Skin of body (tissue), 2 donors: ENCODE measurements around the gene TEDC1. TPM values are rescaled to one million over a fixed set of nuclear protein-coding genes. Genes with fewer than 3 reads are reported as not detected.

Source experiments
- DNase-seq: peaks from one replicate; lab custom pipeline; 2025; lab: John Stamatoyannopoulos, UW
- total RNA-seq: library from RNA; depleted of rRNA; stranded (reverse); fragments of >200 nt; gene quantifications from one replicate; pipeline ENCODE4 v1.2.3, GENCODE V29; 2014

Gene TEDC1
- total RNA-seq, 1 donor from 2014 or later, result 5.5 TPM

DNA sequence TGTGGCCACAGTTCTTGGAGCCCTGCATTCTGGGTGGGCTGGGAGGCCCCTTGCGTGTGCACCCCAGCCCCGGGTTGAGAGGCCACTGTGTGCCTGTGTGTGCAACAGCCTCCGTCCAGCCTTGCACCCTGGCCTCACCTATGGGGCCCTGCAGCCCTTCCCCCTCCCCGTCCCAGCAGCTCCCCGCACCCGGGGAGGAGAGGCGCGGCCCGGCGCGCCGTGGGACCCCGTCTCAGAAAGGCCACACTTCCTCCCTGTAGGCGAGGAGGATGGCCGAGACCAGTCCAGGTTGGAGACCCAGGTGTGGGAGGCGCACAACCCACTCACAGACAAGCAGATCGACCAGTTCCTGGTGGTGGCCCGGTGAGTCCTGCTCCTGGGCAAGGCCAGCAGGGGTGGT, 33.0 kb upstream of the TEDC1 start:
- DNase-seq, result no peak

- DNase-seq, result no peak
These were observed 32.5 kb upstream of the TEDC1 start for GRCh38 chr14:105458571-105458970.

- DNase-seq, result no peak
These were observed 30.9 kb upstream of the TEDC1 start for GRCh38 chr14:105460116-105460515.

GRCh38 chr14:105460616-105461015, 30.4 kb upstream of the TEDC1 start:
- DNase-seq, result no peak

- no peak for DNase-seq
These were observed 29.1 kb upstream of the TEDC1 start for GRCh38 chr14:105461903-105462302.

GRCh38 chr14:105464501-105464900, 26.5 kb upstream of the TEDC1 start:
- no peak for DNase-seq

- no peak for DNase-seq
These were observed 25.6 kb upstream of the TEDC1 start for GRCh38 chr14:105465209-105466031.

DNA sequence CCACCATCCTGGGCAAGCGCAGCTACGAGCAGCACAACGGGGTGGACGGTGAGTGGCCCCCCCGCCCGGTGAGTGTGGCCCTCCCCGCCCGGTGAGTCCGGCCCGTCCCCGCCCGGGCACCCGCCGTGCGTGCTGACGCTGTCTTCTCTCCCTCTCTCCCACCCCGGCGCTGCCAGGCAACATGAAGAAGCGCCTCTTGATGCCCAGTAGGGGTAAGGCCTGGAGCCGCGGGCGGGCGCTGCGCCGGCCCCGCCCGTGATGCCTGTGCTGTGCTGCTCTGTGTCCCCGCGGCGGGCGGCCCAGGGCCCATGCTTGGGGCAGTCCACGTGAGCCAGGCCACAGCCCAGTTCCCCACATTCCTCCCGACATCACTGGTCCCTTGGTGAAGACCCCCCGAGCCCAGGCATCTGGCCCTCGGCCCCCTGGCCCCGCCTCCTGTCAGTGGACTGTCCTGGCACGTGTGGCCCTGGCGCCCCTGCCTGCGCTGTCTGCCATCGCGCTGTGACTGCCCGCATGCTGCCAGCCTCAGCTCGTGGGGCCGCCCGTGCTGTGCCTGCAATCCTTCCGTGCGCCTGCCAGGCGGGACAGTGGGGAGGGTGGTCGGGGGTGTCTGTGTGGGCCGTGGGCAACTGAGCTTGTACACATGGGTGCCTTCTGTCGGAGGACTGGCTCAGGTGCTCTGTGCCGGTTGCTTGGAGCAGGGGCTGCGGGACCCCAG, 24.4 kb upstream of the TEDC1 start:
- no peak for DNase-seq

- no peak for DNase-seq
These were observed 23.7 kb upstream of the TEDC1 start for GRCh38 chr14:105467249-105467941.

DNA sequence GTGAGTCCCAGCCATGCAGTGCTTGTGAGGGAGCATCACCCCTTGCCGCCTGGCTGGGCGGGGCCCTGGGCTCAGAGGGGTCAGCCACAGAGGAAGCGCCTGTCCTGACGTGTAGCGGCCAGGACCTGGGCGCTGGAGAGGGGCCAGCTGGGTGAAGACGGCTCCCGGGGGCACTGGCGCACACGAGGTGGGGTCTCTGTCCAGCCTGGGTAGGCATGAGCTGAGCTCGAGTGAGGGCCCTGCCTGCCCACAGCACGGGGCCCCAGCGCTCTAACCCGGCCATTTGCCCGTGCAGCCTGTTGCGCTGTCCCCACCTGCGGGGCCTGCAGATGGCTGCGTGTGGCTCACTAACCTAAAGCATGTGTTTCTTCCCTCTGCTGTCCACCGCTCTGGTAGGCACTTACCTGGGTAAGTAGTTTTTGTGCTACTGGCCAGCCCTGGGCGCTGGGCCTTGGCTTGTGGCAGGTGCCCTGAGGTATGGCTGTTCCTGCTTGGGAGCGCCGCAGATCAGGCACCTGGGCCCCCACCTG, 23.0 kb upstream of the TEDC1 start:
- no peak for DNase-seq

- DNase-seq, result no peak
These were observed 22.3 kb upstream of the TEDC1 start for GRCh38 chr14:105468621-105469241.

DNA sequence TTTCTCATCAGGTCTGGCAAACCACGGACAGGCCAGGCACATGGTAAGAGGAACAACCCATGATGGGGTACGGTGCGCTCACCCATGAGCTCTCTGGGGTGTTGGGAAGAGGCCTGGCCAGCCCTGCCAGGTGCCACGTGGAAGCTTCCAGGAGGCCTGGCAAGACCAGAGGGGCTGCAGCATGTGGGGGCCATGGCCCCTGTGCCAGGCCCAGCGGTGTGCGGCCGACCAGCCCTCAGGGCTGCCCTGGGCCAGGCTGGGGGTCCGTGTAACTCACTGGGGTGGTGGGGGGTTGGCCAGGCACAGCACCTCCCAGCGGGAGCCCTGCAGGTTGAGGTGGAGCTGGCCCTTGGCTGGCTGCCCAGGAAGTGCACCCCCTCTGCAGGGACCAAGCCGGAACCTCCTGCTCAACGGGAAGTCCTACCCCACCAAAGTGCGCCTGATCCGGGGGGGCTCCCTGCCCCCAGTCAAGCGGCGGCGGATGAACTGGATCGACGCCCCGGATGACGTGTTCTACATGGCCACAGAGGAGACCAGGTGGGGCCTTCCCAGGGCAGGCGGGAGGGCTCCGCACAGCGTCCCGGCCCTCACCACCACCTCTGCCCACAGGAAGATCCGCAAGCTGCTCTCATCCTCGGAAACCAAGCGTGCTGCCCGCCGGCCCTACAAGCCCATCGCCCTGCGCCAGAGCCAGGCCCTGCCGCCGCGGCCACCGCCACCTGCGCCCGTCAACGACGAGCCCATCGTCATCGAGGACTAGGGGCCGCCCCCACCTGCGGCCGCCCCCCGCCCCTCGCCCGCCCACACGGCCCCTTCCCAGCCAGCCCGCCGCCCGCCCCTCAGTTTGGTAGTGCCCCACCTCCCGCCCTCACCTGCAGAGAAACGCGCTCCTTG, 21.3 kb upstream of the TEDC1 start:
- no peak for DNase-seq

DNA sequence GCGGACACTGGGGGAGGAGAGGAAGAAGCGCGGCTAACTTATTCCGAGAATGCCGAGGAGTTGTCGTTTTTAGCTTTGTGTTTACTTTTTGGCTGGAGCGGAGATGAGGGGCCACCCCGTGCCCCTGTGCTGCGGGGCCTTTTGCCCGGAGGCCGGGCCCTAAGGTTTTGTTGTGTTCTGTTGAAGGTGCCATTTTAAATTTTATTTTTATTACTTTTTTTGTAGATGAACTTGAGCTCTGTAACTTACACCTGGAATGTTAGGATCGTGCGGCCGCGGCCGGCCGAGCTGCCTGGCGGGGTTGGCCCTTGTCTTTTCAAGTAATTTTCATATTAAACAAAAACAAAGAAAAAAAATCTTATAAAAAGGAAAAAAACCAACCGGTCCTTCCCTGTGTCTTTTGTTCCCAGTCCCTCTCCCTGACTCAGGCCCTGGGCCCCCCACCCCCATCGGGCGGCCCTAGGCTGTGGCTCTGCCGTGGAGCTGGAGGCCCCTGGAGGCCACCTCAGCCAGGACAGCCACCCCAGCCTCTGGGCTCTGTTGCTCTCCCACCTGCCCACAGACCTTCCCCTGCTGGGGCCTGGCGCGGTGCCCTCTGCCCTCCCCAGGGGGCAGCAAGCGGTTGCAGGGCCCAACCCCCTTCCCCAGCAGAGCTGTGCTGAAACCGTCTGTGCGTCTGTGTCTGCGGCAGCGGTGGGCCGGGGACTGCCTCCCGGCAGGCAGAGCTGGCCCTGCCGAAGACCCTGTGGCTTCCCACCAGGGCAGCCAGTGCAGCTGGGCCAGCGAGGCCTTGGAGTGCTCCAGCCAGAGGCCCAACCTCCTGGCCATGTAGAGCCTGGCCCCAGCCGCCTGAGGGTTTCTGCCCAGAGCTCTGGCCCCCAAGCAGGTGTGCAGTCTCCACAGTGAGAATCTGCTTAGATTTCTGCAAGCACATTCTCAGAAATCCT, 20.4 kb upstream of the TEDC1 start:
- DNase-seq, result no peak

DNA sequence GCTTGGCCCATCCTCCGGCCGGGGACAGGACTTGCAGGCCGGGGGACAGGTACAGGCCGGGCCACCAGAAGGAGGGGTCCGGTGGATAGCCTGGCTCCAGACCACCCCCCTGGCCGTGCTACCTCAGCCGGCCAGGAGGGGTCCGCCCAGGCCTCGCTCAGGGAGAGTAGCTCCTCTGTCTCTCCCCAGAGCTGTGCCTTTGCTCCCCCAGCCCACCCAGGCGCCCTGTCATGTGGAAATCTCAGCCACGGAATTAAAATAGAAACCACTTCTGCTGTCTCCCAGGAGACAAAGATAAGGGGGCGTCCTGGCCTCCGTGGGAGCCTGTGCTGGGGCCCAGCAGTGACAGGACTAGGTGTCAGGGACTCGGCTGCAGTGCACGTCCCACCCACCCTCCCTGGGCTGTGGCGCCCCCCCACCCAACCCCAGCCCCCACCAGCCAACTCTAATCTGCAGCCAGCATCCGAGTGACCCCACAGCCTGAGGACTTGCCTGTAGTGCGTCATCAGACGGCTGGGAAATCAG, 19.7 kb upstream of the TEDC1 start:
- DNase-seq, result no peak

DNA sequence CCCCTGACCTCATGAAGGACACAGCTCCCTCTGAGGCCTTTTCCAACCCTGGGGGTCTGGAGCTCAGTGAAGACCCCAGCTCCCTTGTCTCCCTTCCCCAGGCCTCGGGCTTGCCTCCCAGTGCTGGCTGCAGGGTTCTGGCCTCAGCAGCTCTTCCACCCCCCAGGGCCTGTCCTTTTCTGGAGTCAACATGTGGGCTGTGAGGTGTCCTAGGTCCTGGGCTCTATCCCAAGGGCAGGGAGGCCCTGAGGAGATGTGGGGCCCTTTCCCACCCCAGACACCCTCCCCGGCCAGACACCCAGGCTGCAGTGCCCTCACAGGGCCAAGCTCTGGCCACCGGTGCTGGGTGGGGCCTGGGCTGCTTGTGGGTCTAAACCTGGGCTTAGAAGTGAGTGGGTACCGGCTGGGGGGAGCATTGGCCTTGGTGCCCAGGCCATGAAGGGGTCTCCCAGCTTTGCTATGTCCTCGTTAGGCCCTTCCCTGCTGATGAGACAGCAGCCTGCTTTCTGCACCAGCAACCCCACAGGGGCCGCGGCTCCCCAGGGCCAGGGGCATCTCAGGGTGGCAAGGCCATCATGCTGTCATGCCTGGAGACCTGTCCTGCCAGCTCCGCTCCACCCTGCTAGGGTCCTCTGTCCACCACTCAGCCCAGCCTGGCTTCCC, 19.1 kb upstream of the TEDC1 start:
- no peak for DNase-seq

GRCh38 chr14:105472486-105472991, 18.5 kb upstream of the TEDC1 start:
- DNase-seq, result no peak

DNA sequence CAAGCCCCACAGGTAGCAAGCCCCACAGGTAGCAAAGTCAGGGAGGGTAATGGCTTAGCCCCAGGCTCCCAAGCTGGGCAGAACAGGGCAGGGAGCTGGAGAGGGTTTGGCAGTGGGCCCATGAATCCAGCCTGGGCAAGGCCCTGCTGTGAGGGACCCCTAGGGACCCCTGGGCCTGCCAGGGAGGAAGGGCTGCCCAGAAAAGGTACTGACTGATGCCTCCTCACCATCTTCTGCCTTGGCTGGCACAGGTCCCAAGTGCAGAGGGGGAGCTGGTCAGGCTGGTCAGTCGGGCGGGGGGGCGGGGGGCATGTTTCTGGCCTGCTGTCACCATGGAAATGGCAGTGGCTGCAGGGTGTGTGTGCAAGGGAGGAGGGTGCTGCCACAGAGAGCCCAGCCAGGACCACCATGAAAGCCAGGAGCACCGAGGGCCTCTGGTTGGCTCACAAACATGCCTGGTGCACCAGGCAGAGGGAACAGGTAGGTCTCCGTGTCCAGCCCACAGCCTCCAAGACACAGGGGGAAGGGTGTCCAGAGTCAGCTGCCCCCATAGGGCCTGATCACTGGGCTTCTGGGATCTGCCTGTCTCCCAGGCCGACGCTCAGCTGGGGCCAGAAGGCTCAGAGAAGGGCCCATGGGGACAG, 17.9 kb upstream of the TEDC1 start:
- DNase-seq, result no peak
